Measurements from ENCODE around the gene EDC3. TPM values are rescaled to one million over a fixed set of nuclear protein-coding genes. Genes with fewer than 3 reads are reported as not detected.

The EDC3 gene
- total RNA-seq, 2 donors from 2014 or later, result 6.7 to 9.2 TPM

DNA sequence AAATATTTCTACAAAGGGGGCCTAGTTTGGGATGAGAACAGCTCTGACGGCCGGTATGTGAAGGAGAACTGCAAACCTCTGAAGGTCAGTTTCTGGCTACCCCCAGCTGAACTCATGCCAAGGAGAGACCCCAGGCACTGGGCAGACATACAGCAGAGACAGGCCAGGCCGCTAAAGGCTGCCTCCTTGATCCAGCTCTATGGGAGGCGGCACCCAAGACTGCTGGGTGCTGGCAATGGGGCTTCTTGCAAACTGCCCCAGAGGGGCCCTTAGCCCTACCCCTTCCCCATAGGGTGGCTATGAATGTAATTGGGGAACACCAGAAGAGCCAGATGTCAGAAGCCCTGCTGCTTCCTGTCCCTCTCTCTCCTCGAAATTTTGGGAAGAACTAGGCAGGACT lies 66.9 kb downstream of the EDC3 start:
- H3K36me3 ChIP-seq (replicated peaks in 1 of 2; ENCODE audit: insufficient read depth in 1 of 2, low read depth in 2 of 2), result peaks cover 17 to 56% of the 10 kb centered on the region in 2 donors
- WGBS, 2 donors, result 65 to 72% methylated on average over 3 to 4 of the region's 5 CpGs
- H3K9me3 ChIP-seq, result no peaks in the 10 kb centered on the region
- DNase-seq (no peak), ATAC-seq (no peak)
- no peaks in the 10 kb centered on the region for H3K27me3 ChIP-seq
- TF ChIP-seq CTCF (IDR thresholded peaks at IDR 0.05), result no peak
- H3K4me3 ChIP-seq, result no peak overlapping the region
- no peak overlapping the region for H3K27ac ChIP-seq
- intact Hi-C loops (cut with DNase I), result loop anchor here (10.0 kb wide), 3 partner anchors 184 to 316 kb away; no protein-coding TSS in a partner anchor
- no peaks in the 10 kb centered on the region for H3K4me1 ChIP-seq

DNA sequence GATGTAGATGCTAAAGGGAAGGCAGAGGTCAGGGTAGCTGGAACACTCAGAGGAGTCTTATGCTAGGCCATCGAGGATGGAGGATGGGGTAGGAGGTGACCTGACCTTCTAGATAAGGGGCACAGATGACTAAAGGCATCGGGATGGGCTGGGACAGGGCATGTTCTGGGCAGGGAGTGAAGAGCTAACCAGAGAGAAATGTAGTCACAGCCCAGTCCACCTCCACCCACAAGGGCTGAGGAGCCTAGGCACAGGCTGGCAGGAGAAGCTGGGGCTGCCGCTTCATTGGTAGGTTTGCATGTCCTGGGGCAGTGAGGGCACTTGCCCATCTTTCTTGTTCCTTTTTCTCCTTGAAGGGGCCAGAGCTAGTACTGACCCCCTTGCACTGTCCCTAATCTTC lies 67.6 kb downstream of the EDC3 start:
- ATAC-seq (no peak), DNase-seq (no peak)
- Histone ChIP-seq H3K27ac (no peak overlapping the region), H3K36me3 (replicated peaks in 1 of 2; ENCODE audit: insufficient read depth in 1 of 2, low read depth in 2 of 2) (peaks cover 24 to 61% of the 10 kb centered on the region in 2 donors), H3K4me1 (no peaks in the 10 kb centered on the region), H3K27me3 (no peaks in the 10 kb centered on the region), H3K4me3 (no peak overlapping the region), H3K9me3 (no peaks in the 10 kb centered on the region)
- TF ChIP-seq CTCF (IDR thresholded peaks at IDR 0.05) (no peak), POLR2A (IDR thresholded peaks at IDR 0.05) (no peak)
- WGBS, 2 donors, result 66 to 70% methylated on average over 3 of the region's 3 CpGs
- intact Hi-C loops (cut with DNase I), result loop anchor here (10.0 kb wide), 3 partner anchors 183 to 317 kb away; no protein-coding TSS in a partner anchor

- ATAC-seq, result no peak
- TF ChIP-seq POLR2A (IDR thresholded peaks at IDR 0.05) (no peak), CTCF (IDR thresholded peaks at IDR 0.05) (no peak)
- no peak overlapping the region for H3K27ac ChIP-seq
- WGBS, 2 donors, result 83% methylated on average over 5 of the region's 5 CpGs; no CpG with 5 or more reads in 1 of the 2 donors
- no peaks in the 10 kb centered on the region for H3K4me1 ChIP-seq
- no peaks in the 10 kb centered on the region for H3K9me3 ChIP-seq
- no peak overlapping the region for H3K4me3 ChIP-seq
- no peaks in the 10 kb centered on the region for H3K27me3 ChIP-seq
- intact Hi-C loops (cut with DNase I), result loop anchor here (10.0 kb wide), 3 partner anchors 183 to 317 kb away; no protein-coding TSS in a partner anchor
- peaks cover 29 to 66% of the 10 kb centered on the region in 2 donors for H3K36me3 ChIP-seq (replicated peaks in 1 of 2; ENCODE audit: insufficient read depth in 1 of 2, low read depth in 2 of 2)
- no peak for DNase-seq
Measured at GRCh38 chr15:74627766-74628165, 68.1 kb downstream of the EDC3 start.

GRCh38 chr15:74626752-74627692 lies 68.8 kb downstream of the EDC3 start:
- WGBS, 2 donors, result 79 to 85% methylated on average over 5 to 10 of the region's 10 CpGs
- Histone ChIP-seq H3K4me1 (no peaks in the 10 kb centered on the region), H3K36me3 (replicated peaks in 1 of 2; ENCODE audit: insufficient read depth in 1 of 2, low read depth in 2 of 2) (peaks cover 30 to 70% of the 10 kb centered on the region in 2 donors), H3K4me3 (no peak overlapping the region), H3K27ac (no peak overlapping the region), H3K27me3 (no peaks in the 10 kb centered on the region), H3K9me3 (no peaks in the 10 kb centered on the region)
- TF ChIP-seq POLR2A (IDR thresholded peaks at IDR 0.05) (no peak), CTCF (IDR thresholded peaks at IDR 0.05) (no peak)
- DNase-seq (no peak), ATAC-seq (no peak)
- intact Hi-C loops (cut with DNase I), result loop anchor here (10.0 kb wide), 3 partner anchors 182 to 318 kb away; no protein-coding TSS in a partner anchor
